ENCODE results near the gene CYP2S1.

The CYP2S1 gene

GRCh38 chr19:41195675-41196497 lies 2.9 kb downstream of the CYP2S1 start:
- no peak for DNase-seq

- no peak for DNase-seq
These were observed 5.5 kb downstream of the CYP2S1 start for GRCh38 chr19:41198559-41198958.

- no peak for DNase-seq
These were observed 10.4 kb downstream of the CYP2S1 start for GRCh38 chr19:41203371-41203770.

GRCh38 chr19:41204338-41204737 lies 11.3 kb downstream of the CYP2S1 start:
- DNase-seq = peak; percentile 63

GRCh38 chr19:41205995-41206394 lies 13.0 kb downstream of the CYP2S1 start:
- DNase-seq = no peak

GRCh38 chr19:41206456-41206855 lies 13.4 kb downstream of the CYP2S1 start:
- no peak for DNase-seq

- no peak for DNase-seq
These were observed 14.1 kb downstream of the CYP2S1 start for GRCh38 chr19:41206926-41207750.

GRCh38 chr19:41214161-41214560 lies 21.1 kb downstream of the CYP2S1 start:
- DNase-seq = no peak

GRCh38 chr19:41217741-41218140 lies 24.7 kb downstream of the CYP2S1 start:
- DNase-seq = no peak

GRCh38 chr19:41218249-41218614 lies 25.2 kb downstream of the CYP2S1 start:
- no peak for DNase-seq

GRCh38 chr19:41218615-41219507 lies 25.8 kb downstream of the CYP2S1 start, which contains the start of gene AXL:
TSS of gene AXL (plus strand) at chr19:41219223. CDS start at chr19:41219393, 170 bp downstream.
- peak; percentile 71 for DNase-seq

- DNase-seq = no peak
These were observed 27.0 kb downstream of the CYP2S1 start for GRCh38 chr19:41219924-41220567.

GRCh38 chr19:41220811-41221210 lies 27.8 kb downstream of the CYP2S1 start:
- DNase-seq = no peak

- no peak for DNase-seq
These were observed 28.6 kb downstream of the CYP2S1 start for GRCh38 chr19:41221514-41222205.

GRCh38 chr19:41222240-41222639 lies 29.2 kb downstream of the CYP2S1 start:
- no peak for DNase-seq

GRCh38 chr19:41223431-41224234 lies 30.6 kb downstream of the CYP2S1 start:
- DNase-seq = peak; percentile 80

GRCh38 chr19:41224632-41225031 lies 31.6 kb downstream of the CYP2S1 start:
- DNase-seq = no peak

- DNase-seq = peak; percentile 92
These were observed 32.4 kb downstream of the CYP2S1 start for GRCh38 chr19:41225238-41226052.

GRCh38 chr19:41226053-41226873 lies 33.2 kb downstream of the CYP2S1 start:
- peak; percentile 92 for DNase-seq

Measured in T1000 (cell line).